H9 (cell line): ENCODE data around the gene SEMA3D. TPM values are rescaled to one million over a fixed set of nuclear protein-coding genes. Genes with fewer than 3 reads are reported as not detected.

Experiments
- DNase-seq: peaks from one replicate; pipeline ENCODE4 v3.0.0-alpha.2; 2017
- H2AFZ ChIP-seq: one replicate; pipeline ENCODE4 v1.6.1; 2013; ENCODE audit warnings: mild to moderate bottlenecking, low read length, control low read depth, moderate library complexity
- H2AK5ac ChIP-seq: 2 replicates; pipeline ENCODE4 v1.6.1; 2013; ENCODE audit warnings: low read length, control low read depth, mixed read lengths; ENCODE audit not compliant: insufficient read length
- H2BK120ac ChIP-seq: one replicate; pipeline ENCODE4 v1.6.1; 2013; ENCODE audit warnings: low read depth, mild to moderate bottlenecking, low read length, control low read depth, inconsistent platforms; ENCODE audit not compliant: poor library complexity, severe bottlenecking
- H2BK12ac ChIP-seq: 2 replicates; pipeline ENCODE4 v1.6.1; 2013; ENCODE audit warnings: low read length, control low read depth, mixed read lengths, low read depth; ENCODE audit not compliant: insufficient read length
- H2BK15ac ChIP-seq: 2 replicates; pipeline ENCODE4 v1.6.1; 2013; ENCODE audit warnings: low read depth, low read length, control low read depth
- H2BK20ac ChIP-seq: one replicate; pipeline ENCODE4 v1.6.1; 2013; ENCODE audit warnings: low read depth, mild to moderate bottlenecking, low read length, control low read depth, inconsistent platforms; ENCODE audit not compliant: poor library complexity, severe bottlenecking
- H2BK5ac ChIP-seq: 2 replicates; pipeline ENCODE4 v1.6.1; 2013; ENCODE audit warnings: low read length, control low read depth, mixed read lengths; ENCODE audit not compliant: insufficient read length
- H3K14ac ChIP-seq: 2 replicates; pipeline ENCODE4 v1.6.1; 2013; ENCODE audit warnings: low read length, control low read depth; ENCODE audit not compliant: insufficient read depth
- H3K18ac ChIP-seq: 2 replicates; pipeline ENCODE4 v1.6.1; 2013; ENCODE audit warnings: low read depth, mild to moderate bottlenecking, mixed read lengths, low read length, control low read depth; ENCODE audit not compliant: insufficient read length
- H3K23ac ChIP-seq: 2 replicates; pipeline ENCODE4 v1.6.1; 2013; ENCODE audit warnings: low read length, control low read depth, mixed read lengths, low read depth; ENCODE audit not compliant: insufficient read length
- H3K23me2 ChIP-seq: 2 replicates; pipeline ENCODE4 v1.6.1; 2013; ENCODE audit warnings: low read depth, mild to moderate bottlenecking, mixed read lengths, low read length, control low read depth; ENCODE audit not compliant: insufficient read length, poor library complexity, severe bottlenecking
- H3K27ac ChIP-seq: 2 replicates; pipeline ENCODE4 v1.5.1; 2013; ENCODE audit warnings: low read length, control low read depth, mixed read lengths, low read depth; ENCODE audit not compliant: insufficient read length
- H3K27me3 ChIP-seq: 2 replicates; pipeline ENCODE4 v1.6.1; 2013; ENCODE audit warnings: low read length, control low read depth, inconsistent platforms; ENCODE audit not compliant: insufficient read depth
- H3K4ac ChIP-seq: 2 replicates; pipeline ENCODE4 v1.6.1; 2013; ENCODE audit warnings: low read depth, mild to moderate bottlenecking, control low read depth, inconsistent platforms, low read length, moderate library complexity
- H3K4me1 ChIP-seq: 2 replicates; pipeline ENCODE4 v1.6.1; 2013; ENCODE audit warnings: low read length, control low read depth, inconsistent platforms; ENCODE audit not compliant: insufficient read depth
- H3K4me2 ChIP-seq: 2 replicates; pipeline ENCODE4 v1.6.1; 2013; ENCODE audit warnings: low read length, control low read depth, mixed read lengths; ENCODE audit not compliant: insufficient read length, insufficient read depth
- H3K56ac ChIP-seq: 2 replicates; pipeline ENCODE4 v1.6.1; 2013; ENCODE audit warnings: low read depth, mild to moderate bottlenecking, mixed read lengths, low read length, control low read depth; ENCODE audit not compliant: insufficient read length
- H3K79me1 ChIP-seq: 2 replicates; pipeline ENCODE4 v1.6.1; 2013; ENCODE audit warnings: low read depth, mild to moderate bottlenecking, moderate library complexity, low read length, control low read depth, inconsistent platforms; ENCODE audit not compliant: insufficient read depth, poor library complexity, severe bottlenecking
- H3K79me2 ChIP-seq: 2 replicates; pipeline ENCODE4 v1.6.1; 2013; ENCODE audit warnings: low read length, control low read depth, inconsistent platforms; ENCODE audit not compliant: insufficient read depth
- H3K9ac ChIP-seq: 2 replicates; pipeline ENCODE4 v1.6.1; 2013; ENCODE audit warnings: low read length, control low read depth, mixed read lengths; ENCODE audit not compliant: insufficient read length; ENCODE audit errors: extremely low read depth
- H3K9me3 ChIP-seq: one replicate; pipeline ENCODE4 v1.6.1; 2013; ENCODE audit warnings: low read depth, low read length, inconsistent platforms; ENCODE audit not compliant: control insufficient read depth
- H3T11ph ChIP-seq: one replicate; pipeline ENCODE4 v1.6.1; 2013; ENCODE audit warnings: mild to moderate bottlenecking, low read length, control low read depth, inconsistent platforms
- H4K20me1 ChIP-seq: one replicate; pipeline ENCODE4 v1.6.1; 2013; ENCODE audit not compliant: control insufficient read depth, insufficient read length, insufficient read depth
- H4K5ac ChIP-seq: 2 replicates; pipeline ENCODE4 v1.6.1; 2013; ENCODE audit warnings: low read depth, mild to moderate bottlenecking, mixed read lengths, low read length, control low read depth; ENCODE audit not compliant: insufficient read length
- H4K8ac ChIP-seq: replicated peaks from 2 replicates; pipeline ENCODE4 v1.6.1; 2013; ENCODE audit warnings: low read length, control low read depth, mixed read lengths, low read depth; ENCODE audit not compliant: insufficient read length
- H4K91ac ChIP-seq: 2 replicates; pipeline ENCODE4 v1.6.1; 2013; ENCODE audit warnings: low read depth, mild to moderate bottlenecking, moderate library complexity, mixed read lengths, low read length, control low read depth; ENCODE audit not compliant: insufficient read length
- H3K27ac Mint-ChIP-seq, 3 experiments: 2 replicates in 2 of 3; 3 replicates in 1 of 3; pipeline ENCODE4 v1.8.0; 2020 to 2021; ENCODE audit warnings: mixed read lengths in 3 of 3, mild to moderate bottlenecking in 1 of 3, moderate library complexity in 1 of 3
- H3K27me3 Mint-ChIP-seq: 2 replicates; pipeline ENCODE4 v1.8.0; 2021; ENCODE audit warnings: low read depth, mild to moderate bottlenecking, moderate library complexity, mixed read lengths
- H3K36me3 Mint-ChIP-seq, 3 experiments: 2 replicates in 2 of 3; 3 replicates in 1 of 3; pipeline ENCODE4 v1.8.0; 2020 to 2021; ENCODE audit warnings: low read depth in 3 of 3, mixed read lengths in 3 of 3; ENCODE audit not compliant: insufficient read depth in 1 of 3
- H3K4me1 Mint-ChIP-seq, 2 experiments: 2 replicates each; pipeline ENCODE4 v1.8.0; 2020; ENCODE audit warnings: mixed read lengths in 2 of 2
- H3K4me3 Mint-ChIP-seq, 2 experiments: 2 replicates in 1 of 2; 3 replicates in 1 of 2; pipeline ENCODE4 v1.8.0; 2020 to 2021; ENCODE audit warnings: mild to moderate bottlenecking in 2 of 2, mixed read lengths in 2 of 2, moderate library complexity in 1 of 2
- H3K9me3 Mint-ChIP-seq, 2 experiments: 2 replicates in 1 of 2; 3 replicates in 1 of 2; pipeline ENCODE4 v1.8.0; 2020; ENCODE audit warnings: mild to moderate bottlenecking in 2 of 2, mixed read lengths in 2 of 2, moderate library complexity in 1 of 2
- WGBS: extraction: QIAGEN DNeasy Blood & Tissue Kit; methylation state at CpG from one replicate; pipeline ENCODE4 v1.1.7; 2013; ENCODE audit warnings: missing lambda C conversion rate, low lambda C conversion rate, mixed read lengths; ENCODE audit not compliant: insufficient read length; ENCODE audit errors: extremely low coverage; 5-methylcytosine and 5-hydroxymethylcytosine counted together
- total RNA-seq: library from RNA; stranded (reverse); gene quantifications from 2 replicates; pipeline ENCODE4 v1.2.1, GENCODE V29; 2021
- TF ChIP-seq, protein P1 (sequence below): fragments of 200-600 bp; sonication (generic); conservative IDR thresholded peaks from 3 replicates; pipeline ENCODE4 v1.8.0; 2021; ENCODE audit warnings: antibody characterized with exemption, mild to moderate bottlenecking

Gene SEMA3D
- total RNA-seq, 1 experiment from 2014 or later: 5.4 TPM

DNA sequence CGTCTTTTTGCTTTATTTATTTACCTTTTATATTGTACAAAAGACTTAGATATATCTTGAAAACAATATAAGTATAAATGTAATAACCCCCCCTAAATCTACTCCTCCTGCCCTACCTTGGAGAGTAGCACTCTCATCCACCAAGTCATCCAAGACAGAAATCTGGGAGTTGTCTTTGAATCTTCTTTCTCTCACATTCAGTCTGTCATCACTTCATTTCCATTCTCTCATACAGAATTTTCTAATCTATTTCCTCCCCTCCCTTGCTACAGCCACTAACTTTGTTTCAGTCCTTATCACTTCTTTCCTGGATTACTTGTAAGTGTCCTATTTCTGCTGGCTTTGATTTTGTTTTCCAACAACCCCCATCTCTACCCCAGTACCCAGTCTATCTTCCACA lies 170.6 kb downstream of the SEMA3D start:
- H3K27me3 Mint-ChIP-seq: no peaks in the 10 kb centered on the region

More for the DNA sequence above, 170.6 kb downstream of the SEMA3D start:
- Histone ChIP-seq H3K14ac (no peak overlapping the region), H2AFZ (no peak overlapping the region), H2BK12ac (no peak overlapping the region), H4K5ac (no peak overlapping the region), H3K23ac (no peak overlapping the region), H2BK15ac (no peak overlapping the region), H3K9ac (no peak overlapping the region), H3K4me2 (no peak overlapping the region), H3K27me3 (no peaks in the 10 kb centered on the region), H2BK20ac (no peak overlapping the region), H4K91ac (no peak overlapping the region), H3K79me1 (no peaks in the 10 kb centered on the region), H3K18ac (no peak overlapping the region), H3K27ac (no peak overlapping the region), H3K23me2 (no peaks in the 10 kb centered on the region), H3K79me2 (no peaks in the 10 kb centered on the region), H2BK5ac (no peak overlapping the region), H3K4ac (no peak overlapping the region), H4K8ac (no peak overlapping the region), H3K4me1 (peaks cover 2% of the 10 kb centered on the region; the same call in 1 of the 2 replicates), H2AK5ac (no peak overlapping the region), H3T11ph (no peak overlapping the region), H3K9me3 (no peaks in the 10 kb centered on the region), H2BK120ac (no peak overlapping the region), H4K20me1 (no peaks in the 10 kb centered on the region), H3K56ac (no peak overlapping the region)
- H3K27ac Mint-ChIP-seq: no peak overlapping the region; a peak in 2 of 7 replicates
- TF ChIP-seq, protein P1, sequence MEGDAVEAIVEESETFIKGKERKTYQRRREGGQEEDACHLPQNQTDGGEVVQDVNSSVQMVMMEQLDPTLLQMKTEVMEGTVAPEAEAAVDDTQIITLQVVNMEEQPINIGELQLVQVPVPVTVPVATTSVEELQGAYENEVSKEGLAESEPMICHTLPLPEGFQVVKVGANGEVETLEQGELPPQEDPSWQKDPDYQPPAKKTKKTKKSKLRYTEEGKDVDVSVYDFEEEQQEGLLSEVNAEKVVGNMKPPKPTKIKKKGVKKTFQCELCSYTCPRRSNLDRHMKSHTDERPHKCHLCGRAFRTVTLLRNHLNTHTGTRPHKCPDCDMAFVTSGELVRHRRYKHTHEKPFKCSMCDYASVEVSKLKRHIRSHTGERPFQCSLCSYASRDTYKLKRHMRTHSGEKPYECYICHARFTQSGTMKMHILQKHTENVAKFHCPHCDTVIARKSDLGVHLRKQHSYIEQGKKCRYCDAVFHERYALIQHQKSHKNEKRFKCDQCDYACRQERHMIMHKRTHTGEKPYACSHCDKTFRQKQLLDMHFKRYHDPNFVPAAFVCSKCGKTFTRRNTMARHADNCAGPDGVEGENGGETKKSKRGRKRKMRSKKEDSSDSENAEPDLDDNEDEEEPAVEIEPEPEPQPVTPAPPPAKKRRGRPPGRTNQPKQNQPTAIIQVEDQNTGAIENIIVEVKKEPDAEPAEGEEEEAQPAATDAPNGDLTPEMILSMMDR: no peak
- peaks cover 22% of the 10 kb centered on the region in 2 experiments for H3K4me1 Mint-ChIP-seq
- H3K36me3 Mint-ChIP-seq: no peaks in the 10 kb centered on the region
- DNase-seq: no peak
- H3K4me3 Mint-ChIP-seq: no peak overlapping the region
- H3K9me3 Mint-ChIP-seq: no peaks in the 10 kb centered on the region
- no CpG with 5 or more reads among the region's 1 CpG for WGBS
